K562 (cell line): ENCODE results near the gene UQCRH. TPM values are rescaled to one million over a fixed set of nuclear protein-coding genes. Genes with fewer than 3 reads are reported as not detected.

Experiments
- C11orf30 ChIP-seq: fragments of 450-650 bp; IDR thresholded peaks from 2 replicates; pipeline ENCODE4 v1.6.1; 2016; ENCODE audit warnings: low read depth, mild to moderate bottlenecking
- CBX3 ChIP-seq, 2 experiments: IDR thresholded peaks; 1 replicate in 1 of 2; 2 replicates in 1 of 2; pipeline ENCODE4 v1.6.1; 2012; ENCODE audit warnings: inconsistent platforms in 2 of 2, low read length in 2 of 2, borderline replicate concordance in 1 of 2, control low read depth in 1 of 2
- CCAR2 ChIP-seq: fragments of 200-400 bp; formaldehyde crosslinking; IDR thresholded peaks from 2 replicates; pipeline ENCODE4 v1.6.1; 2017; ENCODE audit warnings: mild to moderate bottlenecking, low read depth, low read length
- CCNT2 ChIP-seq: IDR thresholded peaks from 2 replicates; pipeline ENCODE4 v1.6.1; 2011; ENCODE audit warnings: borderline replicate concordance, low read depth, mild to moderate bottlenecking, moderate library complexity, mixed read lengths, low read length; ENCODE audit not compliant: insufficient read length; ENCODE audit errors: extremely low read depth
- DMBX1 ChIP-seq: fragments of 250-450 bp; sonication (Bioruptor Pico); IDR thresholded peaks from 2 replicates; pipeline ENCODE4 v1.8.0; 2022; ENCODE audit warnings: inconsistent platforms, mild to moderate bottlenecking, moderate library complexity, borderline replicate concordance
- ESRRA ChIP-seq: fragments of 450-650 bp; IDR thresholded peaks from 2 replicates; pipeline ENCODE4 v1.6.1; 2014; ENCODE audit warnings: low read depth, mild to moderate bottlenecking, moderate library complexity, borderline replicate concordance
- FOXJ3 ChIP-seq: sonication (generic); formaldehyde crosslinking; IDR thresholded peaks from 2 replicates; pipeline ENCODE4 v1.4.0; 2020; ENCODE audit warnings: mild to moderate bottlenecking, missing genetic modification reagents
- GABPB2 ChIP-seq: fragments of 250-450 bp; sonication (Bioruptor Pico); conservative IDR thresholded peaks from 2 replicates; pipeline ENCODE4 v1.5.1; 2021; ENCODE audit warnings: mild to moderate bottlenecking
- IRF1 ChIP-seq: sonication (generic); formaldehyde crosslinking; IDR thresholded peaks from 2 replicates; pipeline ENCODE4 v1.8.0; 2022; ENCODE audit warnings: missing genetic modification reagents, mild to moderate bottlenecking, borderline replicate concordance
- MTA3 ChIP-seq: fragments of 450-650 bp; formaldehyde crosslinking; IDR thresholded peaks from 2 replicates; pipeline ENCODE4 v1.6.1; 2017; ENCODE audit warnings: mild to moderate bottlenecking, borderline replicate concordance
- NFE2 ChIP-seq: IDR thresholded peaks from 2 replicates; pipeline ENCODE4 v1.6.1; 2014; ENCODE audit warnings: antibody characterized with exemption, low read depth
- NONO ChIP-seq, 2 experiments: fragments of 200-400 bp in 1 of 2; fragments of 450-650 bp in 1 of 2; formaldehyde crosslinking in 1 of 2; IDR thresholded peaks; 2 replicates each; pipeline ENCODE4 v1.6.1; 2017; ENCODE audit warnings: low read depth in 2 of 2, mild to moderate bottlenecking in 2 of 2, moderate library complexity in 2 of 2, low read length in 1 of 2
- NUFIP1 ChIP-seq: fragments of 450-650 bp; IDR thresholded peaks from 2 replicates; pipeline ENCODE4 v1.6.1; 2018; ENCODE audit not compliant: partially characterized antibody
- PBX2 ChIP-seq, 2 experiments: IDR thresholded peaks in 1 of 2; conservative IDR thresholded peaks in 1 of 2; 2 replicates each; pipeline ENCODE4 v1.6.1; 2016; ENCODE audit warnings: low read depth in 2 of 2, mild to moderate bottlenecking in 1 of 2, missing compliant biosample characterization in 1 of 2, missing genetic modification characterization in 1 of 2, moderate library complexity in 1 of 2
- TCF3 ChIP-seq: sonication (generic); formaldehyde crosslinking; IDR thresholded peaks from 2 replicates; pipeline ENCODE4 v1.4.0; 2020; ENCODE audit warnings: mild to moderate bottlenecking, missing genetic modification reagents
- XRCC5 ChIP-seq: fragments of 200-400 bp; formaldehyde crosslinking; IDR thresholded peaks from 2 replicates; pipeline ENCODE4 v1.6.1; 2017; ENCODE audit warnings: low read depth, mild to moderate bottlenecking, low read length
- ZBTB7A ChIP-seq: IDR thresholded peaks from 2 replicates; pipeline ENCODE4 v1.6.1; 2011; ENCODE audit warnings: low read depth, mild to moderate bottlenecking, low read length, moderate library complexity, borderline replicate concordance; ENCODE audit not compliant: control insufficient read depth
- ZNF143 ChIP-seq: sonication (generic); formaldehyde crosslinking; IDR thresholded peaks from 2 replicates; pipeline ENCODE4 v1.9.0; 2022; ENCODE audit warnings: mild to moderate bottlenecking, missing genetic modification reagents
- ZNF184 ChIP-seq: sonication (generic); formaldehyde crosslinking; IDR thresholded peaks from 2 replicates; pipeline ENCODE4 v1.5.0; 2020; ENCODE audit warnings: missing genetic modification reagents
- ZNF354B ChIP-seq: fragments of 250-450 bp; sonication (Bioruptor Pico); IDR thresholded peaks from 2 replicates; pipeline ENCODE4 v1.4.0; 2020
- ZNF561 ChIP-seq: fragments of 450-650 bp; formaldehyde crosslinking; conservative IDR thresholded peaks from 2 replicates; pipeline ENCODE4 v1.4.0; 2020; ENCODE audit warnings: mild to moderate bottlenecking, moderate library complexity
- ZNF696 ChIP-seq: fragments of 250-450 bp; sonication (Bioruptor Pico); conservative IDR thresholded peaks from 2 replicates; pipeline ENCODE4 v1.4.0; 2020; ENCODE audit warnings: mild to moderate bottlenecking, moderate library complexity
- ZNF77 ChIP-seq: fragments of 250-450 bp; sonication (Bioruptor Pico); IDR thresholded peaks from 2 replicates; pipeline ENCODE4 v1.5.0; 2020
- polyA plus RNA-seq, 8 experiments: library from polyadenylated mRNA; depleted of rRNA in 4 of 8; stranded (reverse) in 5 of 8; unstranded in 3 of 8; fragments of >200 nt; fragmentation: Nextera tagmentation in 2 of 8; fragmentation: Illumina TruSeq in 1 of 8; extraction: Ambion mirVana in 2 of 8; extraction: Trizol in 1 of 8; gene quantifications; 2 replicates each; pipeline versions ENCODE4 v1.2.1 to v1.2.3, GENCODE V29; 2011 to 2014; ENCODE audit warnings: inconsistent platforms in 1 of 8, missing spikeins in 1 of 8
- total RNA-seq, 7 experiments: library from RNA; depleted of rRNA in 6 of 7; stranded (reverse); fragments of >200 nt in 6 of 7; fragmentation: Illumina TruSeq in 2 of 7; extraction: Trizol in 2 of 7; gene quantifications; 2 replicates each; pipeline versions ENCODE4 v1.2.1 to v1.2.3, GENCODE V29; 2011 to 2021; ENCODE audit warnings: low replicate concordance in 1 of 7
- TF ChIP-seq, protein P1 (sequence below): fragments of 450-650 bp; IDR thresholded peaks from 2 replicates; pipeline ENCODE4 v1.6.1; 2016; ENCODE audit warnings: missing biosample characterization, missing genetic modification characterization

UQCRH gene
- total and polyA plus RNA-seq, 9 of the 15 experiments (the other 6 are each of a cell fraction or from before 2014, with no cell fraction given), result 1,267 to 5,184 (median 2,410) TPM

DNA sequence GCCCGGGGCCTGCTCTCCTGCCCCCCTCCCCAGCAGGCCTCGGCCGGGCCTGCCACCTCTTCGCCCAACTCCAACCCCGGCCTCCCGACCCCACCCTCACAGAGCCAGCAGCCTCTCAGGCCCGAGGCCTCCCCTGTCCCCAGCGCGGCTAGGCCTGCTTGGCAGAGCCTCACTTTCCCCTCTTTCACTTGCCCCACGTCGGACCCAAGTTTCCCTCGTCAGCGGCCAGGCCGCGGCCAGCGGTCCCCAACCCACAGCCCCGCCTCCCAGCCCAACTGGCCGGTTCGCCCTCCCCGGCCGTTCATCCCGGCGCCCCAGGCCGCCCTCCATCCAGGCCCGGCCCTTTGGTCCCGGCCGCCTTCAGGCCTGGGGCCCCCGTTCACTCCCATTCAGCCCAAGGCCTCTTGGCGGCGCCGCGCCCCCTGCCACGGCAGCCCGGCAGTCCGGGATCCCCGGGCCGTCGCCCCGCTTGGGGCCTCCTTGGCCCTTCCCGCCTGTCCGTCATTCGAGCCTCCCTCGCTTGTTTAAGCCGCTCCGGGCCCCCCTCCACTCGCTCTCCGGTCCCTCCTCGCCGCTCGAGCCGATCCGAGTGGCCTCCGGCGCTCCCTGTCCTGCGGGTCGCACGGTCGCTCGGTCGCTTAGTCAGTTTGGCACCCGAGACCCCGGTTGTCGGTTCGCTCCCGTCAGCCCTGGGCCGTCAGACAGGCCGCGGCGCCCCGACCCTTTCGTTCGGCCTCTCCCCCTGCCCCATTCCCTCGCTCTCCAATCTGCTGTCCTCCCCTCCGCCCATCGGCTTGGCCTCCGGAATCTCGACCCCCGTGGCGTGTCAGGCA, 1.5 kb upstream of the UQCRH start (continued):
- TF ChIP-seq PBX2 (CRISPR knock-in tag; IDR thresholded peaks at IDR 0.05; ENCODE audit: low read depth) (peak; percentile 14; the same call in 1 of the 2 replicates), PBX2 (tag; conservative IDR thresholded peaks at IDR 0.05; ENCODE audit: low read depth) (no peak), IRF1 (CRISPR knock-in tag) (no peak), ZBTB7A (peak; percentile 51; the same call in 1 of the 2 replicates), TCF3 (CRISPR knock-in tag) (peak; percentile 5; the same call in 1 of the 2 replicates), ZNF561 (CRISPR knock-in tag) (no peak), XRCC5 (no peak), NFE2 (no peak), ZNF696 (CRISPR knock-in tag) (no peak), C11orf30 (no peak), DMBX1 (CRISPR knock-in tag) (no peak), ZNF143 (CRISPR knock-in tag) (no peak), NUFIP1 (no peak), GABPB2 (CRISPR knock-in tag) (no peak), CBX3 (IDR thresholded peaks at IDR 0.05; ENCODE audit: borderline replicate concordance in 1 of 2, low read length in 2 of 2) (no peak; a peak in 1 of 3 replicates), ESRRA (no peak), CCAR2 (no peak), FOXJ3 (CRISPR knock-in tag) (no peak), ZNF354B (CRISPR knock-in tag) (no peak), CCNT2 (peak; percentile 31), ZNF184 (0 out of 2 replicates have a peak, but pooled peaks have one; percentile 17), ZNF77 (CRISPR knock-in tag) (no peak), MTA3 (no peak; the same call in 1 of the 2 replicates), NONO (IDR thresholded peaks at IDR 0.05; ENCODE audit: low read depth in 2 of 2, low read length in 1 of 2) (0 out of 4 replicates have a peak, but pooled peaks have one; percentile 18 to 33)
- TF ChIP-seq, protein P1, sequence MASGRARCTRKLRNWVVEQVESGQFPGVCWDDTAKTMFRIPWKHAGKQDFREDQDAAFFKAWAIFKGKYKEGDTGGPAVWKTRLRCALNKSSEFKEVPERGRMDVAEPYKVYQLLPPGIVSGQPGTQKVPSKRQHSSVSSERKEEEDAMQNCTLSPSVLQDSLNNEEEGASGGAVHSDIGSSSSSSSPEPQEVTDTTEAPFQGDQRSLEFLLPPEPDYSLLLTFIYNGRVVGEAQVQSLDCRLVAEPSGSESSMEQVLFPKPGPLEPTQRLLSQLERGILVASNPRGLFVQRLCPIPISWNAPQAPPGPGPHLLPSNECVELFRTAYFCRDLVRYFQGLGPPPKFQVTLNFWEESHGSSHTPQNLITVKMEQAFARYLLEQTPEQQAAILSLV (tag), result no peak
